GM19023 (cell line): ENCODE measurements around the gene ADRA2C.
"Not testable (repeated sequence)": the region's sequence is repeated elsewhere in the genome, so short reads cannot be mapped to it uniquely, and the experiment has no call there.

Experiments
- ATAC-seq: cut with Tn5 transposase; IDR thresholded peaks from one replicate; pipeline ENCODE4 v1.9.1; 2021; ENCODE audit warnings: mild to moderate bottlenecking, moderate library complexity; ENCODE audit not compliant: unreplicated experiment

Gene ADRA2C

GRCh38 chr4:3810111-3810680, 44.0 kb downstream of the ADRA2C start:
- no peak for ATAC-seq

DNA sequence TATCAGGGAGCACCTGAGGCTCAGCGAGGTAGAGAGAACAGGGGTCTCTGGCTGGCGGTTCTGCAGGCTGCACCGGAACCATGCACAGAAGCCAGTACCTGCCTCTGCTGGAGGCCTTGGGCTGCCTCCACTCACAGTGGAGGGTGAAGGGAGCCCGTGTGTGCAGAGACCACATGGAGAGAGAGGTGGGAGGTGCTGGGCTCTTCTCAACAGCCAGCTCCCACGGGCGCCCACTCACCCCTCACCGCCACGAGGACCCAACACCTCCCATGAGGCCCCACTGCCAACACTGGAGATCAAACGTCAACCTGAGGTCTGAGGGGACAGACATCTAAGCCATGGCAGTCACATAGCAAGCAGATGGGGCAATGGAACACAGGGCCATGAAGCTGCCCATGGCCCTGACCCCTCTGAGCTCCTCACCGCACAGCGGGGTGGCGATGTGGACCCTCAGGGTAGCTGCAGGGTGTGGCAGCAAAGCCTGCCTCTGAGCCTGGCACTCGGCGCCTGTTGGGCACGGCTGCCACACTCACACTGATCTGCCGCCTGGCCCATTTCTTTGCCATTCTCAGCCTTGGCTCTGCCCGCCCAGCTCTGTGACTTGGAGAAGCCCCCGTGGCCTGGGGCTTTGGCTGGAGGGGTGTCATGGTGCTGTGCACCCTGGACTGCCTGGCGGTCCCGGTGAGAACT, 44.8 kb downstream of the ADRA2C start:
- ATAC-seq = no peak

- no peak for ATAC-seq
Measured at GRCh38 chr4:3811621-3812020, 45.4 kb downstream of the ADRA2C start.

DNA sequence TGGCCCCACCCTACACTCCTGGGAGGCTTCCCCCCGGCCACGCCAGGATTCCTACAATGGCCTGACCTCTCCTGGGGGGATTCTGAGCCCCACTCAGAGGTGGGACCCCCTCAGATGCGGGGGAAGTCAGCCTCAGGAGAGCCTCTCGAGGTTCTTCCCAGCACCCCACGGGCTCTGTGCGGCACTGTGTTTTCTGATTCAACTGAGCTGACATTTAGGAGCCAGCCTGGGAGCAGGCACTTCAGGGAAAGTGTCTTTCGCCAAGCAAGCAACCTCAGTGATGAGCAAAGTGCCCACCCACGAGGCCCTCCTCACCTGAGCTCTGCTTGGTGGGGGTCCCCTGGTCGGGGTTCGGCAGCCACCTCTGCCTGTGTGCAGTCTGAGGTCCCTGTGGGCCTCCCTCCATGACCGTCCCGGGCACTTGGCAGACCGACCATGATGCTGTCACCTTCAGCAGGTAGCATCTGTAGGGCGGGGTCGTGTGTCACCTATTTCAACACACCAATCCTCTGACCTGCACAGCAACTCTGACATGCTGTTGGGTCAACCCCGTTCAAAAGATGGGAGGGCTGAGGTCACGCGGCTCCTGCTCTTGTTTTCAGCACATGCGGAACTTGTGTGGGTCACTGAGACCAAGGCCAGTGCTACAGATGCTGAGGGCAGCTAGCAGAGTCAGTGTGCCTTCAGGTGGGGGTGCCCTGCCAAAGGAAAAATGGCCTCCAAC, 46.2 kb downstream of the ADRA2C start:
- ATAC-seq = no peak

- no peak for ATAC-seq
Measured at GRCh38 chr4:3813151-3814052, 47.2 kb downstream of the ADRA2C start.

DNA sequence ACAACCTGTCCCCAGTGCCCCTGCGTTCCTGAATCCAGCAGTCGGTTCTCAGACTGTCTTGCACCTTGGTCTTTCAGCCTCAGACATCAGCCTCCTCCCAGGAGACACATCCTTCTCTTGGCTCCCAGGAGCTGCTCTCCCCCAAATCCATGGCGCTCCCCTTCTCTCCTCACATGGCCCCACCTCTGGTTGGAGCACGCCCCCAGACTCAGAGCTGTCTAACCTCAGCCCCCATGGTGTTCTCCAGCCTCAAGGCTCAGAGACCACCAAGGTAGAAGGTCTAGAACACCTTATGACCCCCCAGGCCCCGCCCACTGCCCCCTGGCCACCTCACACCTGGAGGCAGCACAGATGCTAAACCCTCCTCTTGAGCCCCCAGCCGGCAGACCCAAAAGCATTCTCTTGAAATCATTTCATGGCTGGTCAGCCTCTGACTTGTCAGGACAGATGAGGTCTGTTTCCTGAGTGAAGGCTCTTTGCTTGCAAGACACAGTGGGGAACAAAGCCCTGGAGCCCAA, 47.9 kb downstream of the ADRA2C start:
- ATAC-seq = no peak

- not testable (repeated sequence) for ATAC-seq
Measured at GRCh38 chr4:3814838-3815237, 48.7 kb downstream of the ADRA2C start.

GRCh38 chr4:3816256-3816825, 50.2 kb downstream of the ADRA2C start:
- no peak for ATAC-seq

DNA sequence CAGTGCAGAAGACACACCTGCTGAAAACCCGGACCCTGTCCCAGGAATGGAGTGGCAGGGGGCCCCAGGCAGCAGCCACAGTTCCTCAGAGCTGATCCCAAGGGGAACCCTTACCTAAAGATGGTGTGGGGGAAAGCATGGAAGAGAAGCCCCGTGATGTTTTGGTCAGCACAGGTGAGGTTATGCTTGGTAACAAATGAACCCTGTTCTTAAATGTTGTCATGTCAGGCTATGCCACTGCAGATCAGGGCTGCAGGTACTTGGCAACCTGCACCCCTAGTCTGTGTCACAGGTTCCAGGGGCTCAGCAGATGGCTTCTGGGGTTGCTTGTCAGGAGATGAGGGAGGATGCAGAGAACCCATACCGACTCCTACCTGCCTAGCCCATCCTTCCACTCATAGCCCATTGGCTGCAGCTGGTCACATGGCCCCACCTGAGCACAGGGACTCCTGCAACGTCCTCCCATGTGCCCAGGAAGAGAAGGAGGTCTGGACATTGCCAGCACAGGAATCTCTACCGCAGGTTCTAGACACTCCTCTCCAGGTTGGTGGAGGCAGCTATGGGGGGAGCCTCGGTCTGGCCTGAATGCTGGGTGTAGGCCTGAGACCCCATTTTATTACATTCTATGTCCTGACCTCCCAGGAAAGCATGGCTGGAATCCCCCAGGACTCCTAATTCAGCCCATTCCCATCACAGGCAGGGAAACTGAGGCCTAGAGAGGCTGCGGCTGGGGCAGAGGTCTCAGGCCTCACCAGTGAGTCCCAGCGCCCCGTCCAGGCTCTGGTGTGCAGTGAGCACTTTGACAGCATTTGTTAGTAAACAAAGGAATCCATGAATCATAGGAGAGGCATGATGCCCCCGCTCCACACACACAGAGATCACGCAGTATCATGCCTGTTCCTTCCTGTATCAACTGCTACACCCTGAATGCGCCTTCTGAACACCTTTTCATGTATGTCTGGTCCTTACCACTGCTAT, 51.1 kb downstream of the ADRA2C start:
- no peak for ATAC-seq
